ENCODE data around the gene APOM. TPM values are rescaled to one million over a fixed set of nuclear protein-coding genes. Genes with fewer than 3 reads are reported as not detected.

Gene APOM
- total RNA-seq, 1 donor from 2014 or later = 3.4 TPM

- Mint-ChIP-seq H3K27me3 (ENCODE audit: low read depth) (no peaks in the 10 kb centered on the region), H3K9me3 (no peaks in the 10 kb centered on the region), H3K4me1 (peaks cover 31% of the 10 kb centered on the region), H3K27ac (peak within 1 kb of the TSS; percentile 21), H3K36me3 (no peaks in the 10 kb centered on the region), H3K4me3 (no peak within 1 kb of the TSS)
- no peak for TF ChIP-seq CTCF (IDR thresholded peaks at IDR 0.05; ENCODE audit: unreplicated experiment)
- DNase-seq (ENCODE audit: low spot score in 2 of 2, unreplicated experiment in 2 of 2) = no peak
Observed at GRCh38 chr6:31614684-31615578, 40.8 kb upstream of the APOM start, which contains the start of gene AIF1. Gene AIF1, plus strand, starts transcription at chr6:31615234. Its CDS starts 96 bp downstream, at chr6:31615330.

DNA sequence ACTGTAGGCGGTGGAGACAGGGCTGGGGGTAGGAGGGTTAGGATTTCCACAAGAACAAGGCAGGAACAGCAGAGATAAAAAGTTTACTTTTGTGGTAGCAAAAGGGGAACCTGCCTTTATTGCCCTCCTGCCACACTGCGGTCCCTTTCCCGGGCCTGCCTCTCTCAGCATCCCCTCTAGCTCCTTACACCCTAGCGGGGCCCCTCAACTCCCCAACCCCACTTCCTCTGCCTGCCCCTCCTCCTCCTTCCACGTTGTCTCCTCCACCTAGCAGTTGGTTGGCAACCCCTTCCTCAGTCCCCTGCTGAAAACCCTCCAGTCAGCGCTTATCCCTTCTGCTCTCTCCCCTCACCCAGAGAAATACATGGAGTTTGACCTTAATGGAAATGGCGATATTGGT is 39.9 kb upstream of the APOM start:
- Mint-ChIP-seq H3K9me3 (no peaks in the 10 kb centered on the region), H3K4me3 (no peak overlapping the region), H3K36me3 (no peaks in the 10 kb centered on the region), H3K27ac (peak overlapping the region; percentile 21), H3K27me3 (ENCODE audit: low read depth) (no peaks in the 10 kb centered on the region), H3K4me1 (peaks cover 26% of the 10 kb centered on the region)
- TF ChIP-seq CTCF (IDR thresholded peaks at IDR 0.05; ENCODE audit: unreplicated experiment) = no peak
- DNase-seq (ENCODE audit: low spot score in 2 of 2, unreplicated experiment in 2 of 2) = no peak

DNA sequence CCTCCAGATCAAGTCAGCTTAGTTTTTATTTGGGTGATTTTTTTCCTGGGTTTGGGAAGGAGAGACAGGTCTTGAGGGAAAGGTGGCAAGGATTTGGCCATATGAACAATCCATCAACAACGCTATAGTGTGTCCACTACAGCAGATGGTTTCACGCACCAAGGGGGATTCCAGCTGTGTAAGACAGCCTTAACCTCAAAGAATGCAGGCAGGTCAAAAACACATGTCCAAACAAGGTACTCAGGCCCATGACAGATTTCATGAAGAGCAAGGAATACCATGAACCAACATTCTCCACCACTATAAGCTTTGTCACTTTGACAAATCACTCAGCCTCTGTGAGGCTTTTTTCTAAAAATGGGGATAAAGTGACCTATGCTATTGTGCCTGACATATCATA is 38.7 kb upstream of the APOM start:
- no peaks in the 10 kb centered on the region for H3K36me3 Mint-ChIP-seq
- peaks cover 29% of the 10 kb centered on the region for H3K4me1 Mint-ChIP-seq
- H3K9me3 Mint-ChIP-seq = no peaks in the 10 kb centered on the region
- H3K27ac Mint-ChIP-seq = no peak overlapping the region
- TF ChIP-seq CTCF (IDR thresholded peaks at IDR 0.05; ENCODE audit: unreplicated experiment) = no peak
- no peak overlapping the region for H3K4me3 Mint-ChIP-seq
- H3K27me3 Mint-ChIP-seq (ENCODE audit: low read depth) = no peaks in the 10 kb centered on the region
- no peak for DNase-seq (ENCODE audit: low spot score in 2 of 2, unreplicated experiment in 2 of 2)

GRCh38 chr6:31619805-31620585 is 35.7 kb upstream of the APOM start:
- peak; percentile 87 to 93 for DNase-seq (ENCODE audit: low spot score in 2 of 2, unreplicated experiment in 2 of 2)
- Mint-ChIP-seq H3K9me3 (no peaks in the 10 kb centered on the region), H3K27me3 (ENCODE audit: low read depth) (no peaks in the 10 kb centered on the region)

More at GRCh38 chr6:31619805-31620585, 35.7 kb upstream of the APOM start:
- Mint-ChIP-seq H3K36me3 (peaks cover 12% of the 10 kb centered on the region), H3K4me3 (peak overlapping the region; percentile 81), H3K27ac (peak overlapping the region; percentile 99), H3K4me1 (peaks cover 33% of the 10 kb centered on the region)
- no peak for TF ChIP-seq CTCF (IDR thresholded peaks at IDR 0.05; ENCODE audit: unreplicated experiment)

All from mesothelial cell of epicardium (in vitro differentiated cells).